Measurements from ENCODE around the gene IL4. TPM values are rescaled to one million over a fixed set of nuclear protein-coding genes. Genes with fewer than 3 reads are reported as not detected.

The IL4 gene
- total RNA-seq, 6 experiments from 2014 or later: not detected

DNA sequence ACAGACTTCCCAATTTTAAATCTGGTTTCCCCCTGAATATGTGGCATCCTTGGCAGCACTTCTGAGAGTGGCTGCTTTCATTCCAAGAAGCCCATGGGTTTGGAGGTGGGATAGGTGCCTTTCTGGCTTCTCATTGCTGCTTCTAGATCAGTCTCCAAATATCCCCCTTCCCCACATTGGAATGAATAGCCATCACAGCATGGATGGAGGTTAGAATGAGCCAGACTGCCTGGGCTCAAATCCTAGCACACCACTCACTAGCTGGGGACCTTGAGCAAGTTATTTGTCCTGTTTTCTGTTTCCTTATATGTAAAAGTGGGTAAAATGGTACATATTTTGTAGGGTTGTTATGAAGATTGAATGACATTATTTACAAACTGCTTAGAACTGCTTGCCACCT, 29.6 kb upstream of the IL4 start:
- H3K27ac Mint-ChIP-seq: no peak overlapping the region
- peaks cover 8% of the 10 kb centered on the region for H3K27me3 Mint-ChIP-seq (ENCODE audit: insufficient read depth)

DNA sequence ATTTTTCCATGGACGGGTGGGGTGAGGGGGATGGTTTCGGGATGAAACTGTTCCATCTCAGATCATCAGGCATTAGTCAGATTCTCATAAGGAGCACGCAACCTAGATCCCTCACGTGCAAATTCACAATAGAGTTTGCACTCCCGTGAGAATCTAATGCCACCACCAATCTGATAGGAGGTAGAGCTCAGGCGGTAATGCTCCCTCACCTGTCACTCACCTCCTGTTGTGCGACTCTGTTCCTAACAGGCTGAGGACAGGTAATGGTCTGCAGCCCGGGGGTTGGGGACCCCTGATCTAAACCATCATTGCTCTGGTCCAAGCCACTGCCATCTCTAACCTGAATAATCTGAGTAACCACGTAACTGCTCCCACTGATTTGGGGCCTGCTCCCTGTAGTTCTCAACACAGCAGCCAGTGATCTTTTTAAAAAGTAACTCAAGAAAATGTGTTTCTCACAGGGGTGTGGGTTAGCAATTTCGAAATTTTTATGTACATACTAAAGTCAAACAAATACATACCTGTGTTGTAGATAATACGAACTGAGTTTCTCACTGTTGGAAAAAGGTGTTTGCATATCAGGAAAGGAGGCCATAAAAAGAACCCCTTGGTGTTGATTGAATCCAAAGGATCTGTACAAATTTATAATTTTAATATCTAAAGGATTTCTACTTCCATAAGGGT, 27.1 kb upstream of the IL4 start:
- no peaks in the 10 kb centered on the region; the same call in 1 of the 2 replicates for H3K36me3 Mint-ChIP-seq (ENCODE audit: low read depth)
- no peaks in the 10 kb centered on the region for H3K9me3 Mint-ChIP-seq
- peaks cover 8% of the 10 kb centered on the region for H3K27me3 Mint-ChIP-seq (ENCODE audit: insufficient read depth)
- H3K27ac Mint-ChIP-seq: no peak overlapping the region
- H3K4me1 Mint-ChIP-seq (ENCODE audit: low read depth): no peaks in the 10 kb centered on the region
- TF ChIP-seq, protein P1, sequence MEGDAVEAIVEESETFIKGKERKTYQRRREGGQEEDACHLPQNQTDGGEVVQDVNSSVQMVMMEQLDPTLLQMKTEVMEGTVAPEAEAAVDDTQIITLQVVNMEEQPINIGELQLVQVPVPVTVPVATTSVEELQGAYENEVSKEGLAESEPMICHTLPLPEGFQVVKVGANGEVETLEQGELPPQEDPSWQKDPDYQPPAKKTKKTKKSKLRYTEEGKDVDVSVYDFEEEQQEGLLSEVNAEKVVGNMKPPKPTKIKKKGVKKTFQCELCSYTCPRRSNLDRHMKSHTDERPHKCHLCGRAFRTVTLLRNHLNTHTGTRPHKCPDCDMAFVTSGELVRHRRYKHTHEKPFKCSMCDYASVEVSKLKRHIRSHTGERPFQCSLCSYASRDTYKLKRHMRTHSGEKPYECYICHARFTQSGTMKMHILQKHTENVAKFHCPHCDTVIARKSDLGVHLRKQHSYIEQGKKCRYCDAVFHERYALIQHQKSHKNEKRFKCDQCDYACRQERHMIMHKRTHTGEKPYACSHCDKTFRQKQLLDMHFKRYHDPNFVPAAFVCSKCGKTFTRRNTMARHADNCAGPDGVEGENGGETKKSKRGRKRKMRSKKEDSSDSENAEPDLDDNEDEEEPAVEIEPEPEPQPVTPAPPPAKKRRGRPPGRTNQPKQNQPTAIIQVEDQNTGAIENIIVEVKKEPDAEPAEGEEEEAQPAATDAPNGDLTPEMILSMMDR (IDR thresholded peaks at IDR 0.05): no peak
- no peak for DNase-seq
- no peak overlapping the region for H3K4me3 Mint-ChIP-seq

More for the DNA sequence above, 29.6 kb upstream of the IL4 start:
- Mint-ChIP-seq H3K9me3 (no peaks in the 10 kb centered on the region), H3K4me1 (ENCODE audit: low read depth) (no peaks in the 10 kb centered on the region), H3K4me3 (no peak overlapping the region), H3K36me3 (ENCODE audit: low read depth) (no peaks in the 10 kb centered on the region; the same call in 1 of the 2 replicates)
- TF ChIP-seq, protein P1 (IDR thresholded peaks at IDR 0.05): no peak
- no peak for DNase-seq

DNA sequence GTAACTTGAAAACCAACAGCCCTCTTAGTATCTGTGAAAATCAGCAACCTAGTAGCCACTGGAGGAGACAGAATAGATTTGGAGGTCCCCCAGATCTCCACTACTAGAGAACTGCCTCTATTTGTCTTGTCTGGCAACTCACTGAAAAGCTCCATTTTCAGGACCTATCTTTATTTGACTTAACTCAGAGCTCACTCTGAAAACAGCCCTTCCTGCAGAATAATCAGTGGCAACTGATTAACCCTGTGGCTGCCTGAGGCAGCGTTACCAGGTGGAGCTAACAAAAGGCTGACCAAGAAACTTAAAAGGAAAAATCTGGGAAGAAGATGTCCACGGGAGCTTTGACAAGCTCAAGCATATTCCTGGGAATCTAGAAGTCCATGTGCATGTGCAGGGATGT, 26.3 kb upstream of the IL4 start:
- TF ChIP-seq, protein P1 (IDR thresholded peaks at IDR 0.05): no peak
- no peaks in the 10 kb centered on the region for H3K4me1 Mint-ChIP-seq (ENCODE audit: low read depth)
- no peaks in the 10 kb centered on the region for H3K9me3 Mint-ChIP-seq
- DNase-seq: no peak
- peaks cover 10% of the 10 kb centered on the region for H3K27me3 Mint-ChIP-seq (ENCODE audit: insufficient read depth)
- no peak overlapping the region for H3K27ac Mint-ChIP-seq
- H3K4me3 Mint-ChIP-seq: no peak overlapping the region
- H3K36me3 Mint-ChIP-seq (ENCODE audit: low read depth): no peaks in the 10 kb centered on the region; the same call in 1 of the 2 replicates

GRCh38 chr5:132648355-132648754, 25.4 kb upstream of the IL4 start:
- no peaks in the 10 kb centered on the region for H3K9me3 Mint-ChIP-seq
- no peak overlapping the region for H3K4me3 Mint-ChIP-seq
- peaks cover 10% of the 10 kb centered on the region for H3K27me3 Mint-ChIP-seq (ENCODE audit: insufficient read depth)
- H3K4me1 Mint-ChIP-seq (ENCODE audit: low read depth): no peaks in the 10 kb centered on the region
- TF ChIP-seq, protein P1 (IDR thresholded peaks at IDR 0.05): no peak
- no peak overlapping the region for H3K27ac Mint-ChIP-seq
- DNase-seq: no peak
- no peaks in the 10 kb centered on the region; the same call in 1 of the 2 replicates for H3K36me3 Mint-ChIP-seq (ENCODE audit: low read depth)

DNA sequence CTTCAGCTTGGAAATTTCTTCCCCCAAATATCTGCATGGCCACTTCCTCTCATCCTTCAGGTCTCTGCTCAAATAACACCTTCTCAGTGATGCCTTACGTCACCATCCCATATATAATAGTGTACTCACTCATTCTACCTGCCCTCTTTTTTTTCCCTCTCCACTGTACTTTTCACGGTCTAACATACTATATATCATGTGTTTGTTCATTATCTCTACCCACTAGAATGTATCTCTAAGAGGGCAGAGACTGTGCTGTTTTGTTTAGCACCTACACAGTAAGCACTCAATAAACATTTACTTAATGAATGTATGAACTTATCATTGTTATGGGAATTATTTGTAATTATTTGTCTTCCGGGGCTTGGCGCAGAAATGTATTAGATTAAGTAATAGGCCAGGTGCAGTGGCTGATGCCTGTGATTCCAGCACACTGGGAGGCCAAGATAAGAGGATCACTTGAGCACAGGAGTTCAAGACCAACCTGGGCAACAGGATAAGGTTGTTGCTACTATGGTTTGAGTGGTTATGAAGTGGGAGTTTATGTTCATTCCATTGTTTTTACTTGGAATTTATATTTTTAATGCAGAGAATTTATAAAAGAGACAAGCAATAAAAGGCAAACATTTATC, 21.8 kb upstream of the IL4 start:
- DNase-seq: no peak
- TF ChIP-seq, protein P1 (IDR thresholded peaks at IDR 0.05): no peak
- Mint-ChIP-seq H3K27me3 (ENCODE audit: insufficient read depth) (peaks cover 28% of the 10 kb centered on the region), H3K4me1 (ENCODE audit: low read depth) (no peaks in the 10 kb centered on the region), H3K4me3 (no peak overlapping the region), H3K27ac (no peak overlapping the region), H3K9me3 (no peaks in the 10 kb centered on the region), H3K36me3 (ENCODE audit: low read depth) (no peaks in the 10 kb centered on the region)

All from HFFc6 (cell line).